SK-N-SH treated with all-trans-retinoic acid at 6 μM for 48 hours (cell line): ENCODE data around the gene AKAP6.

Experiments used
- ATAC-seq: fragments of 200-7000 bp; cut with Tn5 transposase; 3 replicates; pipeline ENCODE4 v1.9.1; 2020; ENCODE audit warnings: mild to moderate bottlenecking, moderate library complexity
- ARNTL ChIP-seq: fragments of 450-650 bp; formaldehyde crosslinking; IDR thresholded peaks from 2 replicates; pipeline ENCODE4 v1.5.0; 2020; ENCODE audit warnings: low read depth, mild to moderate bottlenecking, moderate library complexity, borderline replicate concordance
- BACH2 ChIP-seq: fragments of 250-450 bp; sonication (Bioruptor Pico); IDR thresholded peaks from 2 replicates; pipeline ENCODE4 v1.9.0; 2021; ENCODE audit warnings: mild to moderate bottlenecking, borderline replicate concordance
- CREB5 ChIP-seq: fragments of 250-450 bp; sonication (Bioruptor Pico); IDR thresholded peaks from 2 replicates; pipeline ENCODE4 v1.5.1; 2020; ENCODE audit warnings: low read depth, mild to moderate bottlenecking, moderate library complexity
- CSDC2 ChIP-seq: fragments of 250-450 bp; sonication (Bioruptor Pico); IDR thresholded peaks from 2 replicates; pipeline ENCODE4 v1.5.0; 2020; ENCODE audit warnings: mild to moderate bottlenecking, moderate library complexity
- CSRNP3 ChIP-seq: fragments of 250-450 bp; sonication (Bioruptor Pico); IDR thresholded peaks from 2 replicates; pipeline ENCODE4 v1.5.1; 2021; ENCODE audit warnings: mild to moderate bottlenecking, moderate library complexity
- ESRRG ChIP-seq: fragments of 250-450 bp; sonication (Bioruptor Pico); IDR thresholded peaks from 2 replicates; pipeline ENCODE4 v1.6.1; 2021; ENCODE audit warnings: mild to moderate bottlenecking
- GLIS3 ChIP-seq: fragments of 250-450 bp; sonication (Bioruptor Pico); IDR thresholded peaks from 2 replicates; pipeline ENCODE4 v1.5.0; 2020; ENCODE audit warnings: mild to moderate bottlenecking, moderate library complexity
- ISL1 ChIP-seq: fragments of 250-450 bp; sonication (Bioruptor Pico); IDR thresholded peaks from 2 replicates; pipeline ENCODE4 v2.1.2; 2022; ENCODE audit warnings: mild to moderate bottlenecking, moderate library complexity
- OSR1 ChIP-seq: fragments of 250-450 bp; sonication (Bioruptor Pico); IDR thresholded peaks from 2 replicates; pipeline ENCODE4 v1.8.0; 2022; ENCODE audit warnings: moderate library complexity, mild to moderate bottlenecking, inconsistent platforms
- PATZ1 ChIP-seq: fragments of 250-450 bp; sonication (Bioruptor Pico); IDR thresholded peaks from 2 replicates; pipeline ENCODE4 v1.8.0; 2020; ENCODE audit warnings: mild to moderate bottlenecking, moderate library complexity, borderline replicate concordance
- PPARA ChIP-seq: fragments of 250-450 bp; sonication (Bioruptor Pico); IDR thresholded peaks from 2 replicates; pipeline ENCODE4 v1.5.0; 2020; ENCODE audit warnings: mild to moderate bottlenecking, borderline replicate concordance
- RARB ChIP-seq: fragments of 250-450 bp; sonication (Bioruptor Pico); IDR thresholded peaks from 2 replicates; pipeline ENCODE4 v1.8.0; 2021; ENCODE audit warnings: mild to moderate bottlenecking, moderate library complexity
- SNAI2 ChIP-seq: fragments of 250-450 bp; sonication (Bioruptor Pico); IDR thresholded peaks from 2 replicates; pipeline ENCODE4 v1.5.0; 2020; ENCODE audit warnings: mild to moderate bottlenecking, moderate library complexity
- TCF4 ChIP-seq: fragments of 250-450 bp; sonication (Bioruptor Pico); IDR thresholded peaks from 2 replicates; pipeline ENCODE4 v1.8.0; 2021; ENCODE audit warnings: mild to moderate bottlenecking, moderate library complexity, borderline replicate concordance
- TSHZ2 ChIP-seq: fragments of 250-450 bp; sonication (Bioruptor Pico); IDR thresholded peaks from 2 replicates; pipeline ENCODE4 v1.5.0; 2020; ENCODE audit warnings: mild to moderate bottlenecking, moderate library complexity
- ZC3H10 ChIP-seq: fragments of 250-450 bp; sonication (Bioruptor Pico); IDR thresholded peaks from 2 replicates; pipeline ENCODE4 v1.5.1; 2021; ENCODE audit warnings: mild to moderate bottlenecking, moderate library complexity
- ZFP3 ChIP-seq: fragments of 250-450 bp; sonication (Bioruptor Pico); IDR thresholded peaks from 2 replicates; pipeline ENCODE4 v1.5.0; 2020; ENCODE audit warnings: mild to moderate bottlenecking, moderate library complexity
- ZFP30 ChIP-seq: fragments of 450-650 bp; formaldehyde crosslinking; IDR thresholded peaks from 2 replicates; pipeline ENCODE4 v1.5.0; 2022; ENCODE audit warnings: mild to moderate bottlenecking, moderate library complexity
- ZNF565 ChIP-seq: fragments of 450-650 bp; formaldehyde crosslinking; conservative IDR thresholded peaks from 2 replicates; pipeline ENCODE4 v1.5.0; 2020; ENCODE audit warnings: low read depth, mild to moderate bottlenecking, moderate library complexity
- ZNF70 ChIP-seq: fragments of 450-650 bp; formaldehyde crosslinking; IDR thresholded peaks from 2 replicates; pipeline ENCODE4 v1.5.0; 2020; ENCODE audit warnings: mild to moderate bottlenecking, moderate library complexity
- ZNF8 ChIP-seq: fragments of 450-650 bp; formaldehyde crosslinking; IDR thresholded peaks from 2 replicates; pipeline ENCODE4 v1.5.0; 2020; ENCODE audit warnings: mild to moderate bottlenecking, moderate library complexity

The AKAP6 gene

GRCh38 chr14:32809255-32809654, 480.2 kb downstream of the AKAP6 start:
- no peak for TF ChIP-seq BACH2 (CRISPR knock-in tag)
- no peak for TF ChIP-seq ZFP30 (CRISPR knock-in tag)
- TF ChIP-seq ZC3H10 (CRISPR knock-in tag), result no peak
- no peak for TF ChIP-seq PPARA (CRISPR knock-in tag)
- TF ChIP-seq GLIS3 (CRISPR knock-in tag), result no peak
- no peak for TF ChIP-seq ZNF8 (CRISPR knock-in tag)
- TF ChIP-seq ZNF70 (CRISPR knock-in tag), result no peak
- no peak for TF ChIP-seq TSHZ2
- no peak for TF ChIP-seq OSR1 (CRISPR knock-in tag)
- TF ChIP-seq CSDC2 (CRISPR knock-in tag), result no peak
- TF ChIP-seq SNAI2, result no peak
- ATAC-seq, result no peak

- no peak for ATAC-seq
- TF ChIP-seq ESRRG (CRISPR knock-in tag) (no peak), ZNF565 (CRISPR knock-in tag) (no peak), BACH2 (CRISPR knock-in tag) (no peak), CREB5 (CRISPR knock-in tag) (no peak), ZFP3 (CRISPR knock-in tag) (no peak), PATZ1 (no peak), PPARA (CRISPR knock-in tag) (no peak), OSR1 (CRISPR knock-in tag) (no peak), SNAI2 (no peak), RARB (CRISPR knock-in tag) (no peak), TSHZ2 (no peak), ZNF70 (CRISPR knock-in tag) (no peak), TCF4 (CRISPR knock-in tag) (no peak), CSRNP3 (no peak), ZFP30 (CRISPR knock-in tag) (no peak), ZNF8 (CRISPR knock-in tag) (no peak), ISL1 (CRISPR knock-in tag) (no peak), ZC3H10 (CRISPR knock-in tag) (no peak), ARNTL (CRISPR knock-in tag) (no peak)
- TF ChIP-seq, all 23 proteins: peak for 0
Measured at GRCh38 chr14:32813401-32813800, 484.3 kb downstream of the AKAP6 start.

GRCh38 chr14:32814721-32815120, 485.6 kb downstream of the AKAP6 start:
- no peak for ATAC-seq
- TF ChIP-seq CSDC2 (CRISPR knock-in tag) (no peak), PPARA (CRISPR knock-in tag) (no peak)
